ENCODE results near the gene MRPL23. TPM values are rescaled to one million over a fixed set of nuclear protein-coding genes. Genes with fewer than 3 reads are reported as not detected.

The MRPL23 gene
- total and polyA plus RNA-seq, 2 of the 8 experiments (the other 6 are each of a cell fraction or from before 2014, with no cell fraction given): 86.4 to 244 TPM

GRCh38 chr11:1932681-1933080 is 14.5 kb upstream of the MRPL23 start (continued):
- no peak for TF ChIP-seq CHD7 (IDR thresholded peaks at IDR 0.05; ENCODE audit: insufficient replicate concordance, low read length)
- TF ChIP-seq SAP30 (IDR thresholded peaks at IDR 0.05; ENCODE audit: insufficient read depth, insufficient replicate concordance, low read length): no peak
- TF ChIP-seq POU5F1 (IDR thresholded peaks at IDR 0.05; ENCODE audit: low read depth, low read length): no peak
- no peak for TF ChIP-seq RXRA (IDR thresholded peaks at IDR 0.05; ENCODE audit: insufficient read depth, low read depth, low read length)
- no peak for TF ChIP-seq SIRT6 (IDR thresholded peaks at IDR 0.05; ENCODE audit: low read length)
- TF ChIP-seq SRF (IDR thresholded peaks at IDR 0.05; ENCODE audit: low read depth, low read length): no peak
- TF ChIP-seq MAX (IDR thresholded peaks at IDR 0.05): no peak

Measured in H1 (cell line).